GM21529 (cell line): Measurements from ENCODE around the gene DYRK3.
"Not testable (repeated sequence)": the region's sequence is repeated elsewhere in the genome, so short reads cannot be mapped to it uniquely, and the experiment has no call there.

Source experiments
- ATAC-seq: cut with Tn5 transposase; IDR thresholded peaks from one replicate; pipeline ENCODE4 v1.9.1; 2021; ENCODE audit not compliant: unreplicated experiment

Gene DYRK3

DNA sequence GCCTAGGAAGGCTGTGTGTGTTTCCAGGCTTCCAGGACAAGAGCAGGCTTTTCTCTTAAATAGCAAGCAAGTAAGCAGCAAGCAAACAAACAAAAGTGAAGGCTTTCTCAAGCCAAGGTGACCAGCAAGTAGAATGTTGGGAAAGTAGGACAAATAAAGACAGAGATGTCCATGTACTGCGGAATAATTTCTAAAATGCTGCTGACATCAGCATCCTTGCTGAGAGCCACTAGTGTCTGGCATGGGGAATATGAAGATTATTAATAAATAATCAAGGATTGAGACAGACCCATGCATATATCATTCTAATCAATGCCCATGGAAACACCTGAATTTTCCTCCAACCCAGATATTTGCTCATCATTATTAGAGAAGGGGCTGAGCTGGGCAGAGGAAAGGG, 6.4 kb upstream of the DYRK3 start:
- ATAC-seq: no peak

- no peak for ATAC-seq
These were observed 4.2 kb upstream of the DYRK3 start for GRCh38 chr1:206631085-206631509.

- ATAC-seq: no peak
These were observed 1.6 kb upstream of the DYRK3 start for GRCh38 chr1:206633708-206634121.

GRCh38 chr1:206634365-206635079, 814 bp upstream of the DYRK3 start:
- no peak for ATAC-seq

- ATAC-seq: peak; percentile 5
These were observed 626 bp downstream of the DYRK3 start for GRCh38 chr1:206635978-206636345.

DNA sequence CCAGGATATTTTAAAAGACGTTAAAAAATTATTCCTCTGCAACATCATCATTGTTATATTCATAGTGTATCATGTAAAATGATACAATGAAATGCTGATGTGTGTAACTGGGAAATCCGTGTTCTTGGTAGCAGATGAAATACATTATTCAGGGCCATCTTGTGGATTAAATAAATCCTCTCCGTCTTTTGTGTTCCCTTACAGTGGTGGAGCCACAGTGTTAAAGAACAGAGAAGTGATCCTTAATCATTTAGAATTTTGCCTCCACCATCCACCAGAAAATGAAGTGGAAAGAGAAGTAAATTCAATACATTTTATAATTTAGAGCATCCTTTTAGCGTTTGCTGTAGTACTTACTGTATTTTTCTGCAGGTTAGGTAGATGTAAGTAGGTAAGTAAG, 1.3 kb downstream of the DYRK3 start:
- ATAC-seq: no peak

- ATAC-seq: no peak
These were observed 2.3 kb downstream of the DYRK3 start for GRCh38 chr1:206637605-206638004.

DNA sequence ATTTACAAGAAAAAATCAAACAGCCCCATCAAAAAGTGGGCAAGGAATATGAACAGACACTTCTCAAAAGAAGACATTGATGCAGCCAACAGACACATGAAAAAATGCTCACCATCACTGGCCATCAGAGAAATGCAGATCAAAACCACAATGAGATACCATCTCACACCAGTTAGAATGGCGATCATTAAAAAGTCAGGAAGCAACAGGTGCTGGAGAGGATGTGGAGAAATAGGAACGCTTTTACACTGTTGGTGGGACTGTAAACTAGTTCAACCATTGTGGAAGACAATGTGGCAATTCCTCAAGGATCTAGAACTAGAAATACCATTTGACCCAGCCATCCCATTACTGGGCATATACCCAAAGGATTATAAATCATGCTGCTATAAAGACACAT, 6.7 kb downstream of the DYRK3 start:
- not testable (repeated sequence) for ATAC-seq

- ATAC-seq: no peak
These were observed 7.9 kb downstream of the DYRK3 start for GRCh38 chr1:206643118-206643698.

DNA sequence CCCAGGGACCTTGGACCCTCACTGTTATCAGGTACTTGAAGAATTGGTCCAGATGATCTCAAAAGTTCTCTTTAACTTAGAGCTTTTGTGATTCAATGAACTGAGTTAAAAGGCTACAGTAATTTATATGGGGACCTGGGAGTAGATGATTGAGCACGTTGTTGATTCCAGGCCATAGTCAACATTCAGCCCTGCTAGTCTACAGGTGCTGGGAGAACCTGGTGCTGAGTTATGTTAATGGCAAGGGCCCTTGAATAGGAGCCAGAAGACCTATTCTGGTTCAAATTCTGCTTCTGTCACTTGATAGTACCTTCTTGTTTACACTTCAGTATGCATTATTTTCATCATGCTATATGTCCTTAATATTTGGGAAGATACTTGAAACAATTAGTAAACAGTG, 11.2 kb downstream of the DYRK3 start:
- ATAC-seq: no peak

DNA sequence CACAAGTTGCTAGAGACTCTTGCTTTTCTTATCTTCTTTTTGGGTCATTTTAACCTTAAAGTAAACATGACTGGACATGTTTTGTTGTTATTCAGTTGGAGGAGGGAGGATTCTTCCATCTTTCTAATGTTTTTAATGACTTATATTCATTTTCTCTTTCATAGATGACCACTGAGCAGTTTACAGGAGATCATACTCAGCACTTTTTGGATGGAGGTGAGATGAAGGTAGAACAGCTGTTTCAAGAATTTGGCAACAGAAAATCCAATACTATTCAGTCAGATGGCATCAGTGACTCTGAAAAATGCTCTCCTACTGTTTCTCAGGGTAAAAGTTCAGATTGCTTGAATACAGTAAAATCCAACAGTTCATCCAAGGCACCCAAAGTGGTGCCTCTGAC, 11.9 kb downstream of the DYRK3 start:
- no peak for ATAC-seq

- ATAC-seq: no peak
These were observed 14.1 kb downstream of the DYRK3 start for GRCh38 chr1:206649261-206649921.

GRCh38 chr1:206651014-206651413, 15.7 kb downstream of the DYRK3 start:
- no peak for ATAC-seq

GRCh38 chr1:206651958-206652890, 16.9 kb downstream of the DYRK3 start:
- ATAC-seq: no peak

- no peak for ATAC-seq
These were observed 18.6 kb downstream of the DYRK3 start for GRCh38 chr1:206653715-206654459.

- ATAC-seq: no peak
These were observed 19.5 kb downstream of the DYRK3 start for GRCh38 chr1:206654828-206655227.

DNA sequence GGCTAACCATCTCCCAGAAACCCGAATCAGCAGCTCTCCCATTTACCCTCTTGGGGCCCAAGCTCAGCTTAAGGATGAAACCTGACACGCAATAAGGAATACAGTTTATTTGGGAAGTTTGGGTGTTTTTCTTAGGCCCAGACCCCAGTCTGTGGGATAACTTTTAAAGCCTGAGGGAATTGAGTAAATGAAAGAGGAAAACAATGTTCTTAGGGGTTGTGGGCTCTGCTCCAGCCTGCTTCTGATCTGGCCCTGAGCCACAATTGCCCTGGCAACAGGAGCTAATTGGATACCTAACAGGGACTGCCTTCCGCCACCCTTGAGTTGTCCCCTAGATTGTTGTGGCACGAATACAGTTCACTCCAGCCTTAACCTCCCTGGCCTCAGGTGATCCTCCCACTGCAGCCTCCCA, 20.1 kb downstream of the DYRK3 start:
- ATAC-seq: no peak

DNA sequence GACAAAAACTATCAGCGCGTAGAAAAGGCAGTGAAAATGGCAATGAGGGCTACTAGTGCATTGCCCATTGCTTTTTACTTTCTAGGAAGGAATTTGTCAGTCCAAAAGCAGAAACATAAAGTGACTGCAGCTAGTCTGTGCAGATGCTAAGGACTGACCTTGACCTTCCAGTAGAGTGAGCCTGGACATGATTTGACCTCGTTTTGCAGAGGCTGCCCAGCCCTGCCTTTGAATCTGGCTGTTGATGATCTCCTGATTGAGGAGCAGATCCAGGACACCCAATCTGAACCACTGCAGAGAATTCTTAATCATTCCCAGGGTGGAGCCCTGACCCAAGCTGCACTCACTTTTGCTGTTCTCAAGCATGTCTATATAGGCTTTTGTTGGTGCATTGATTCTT, 21.6 kb downstream of the DYRK3 start:
- ATAC-seq: no peak

- no peak for ATAC-seq
These were observed 22.4 kb downstream of the DYRK3 start for GRCh38 chr1:206657751-206658150.

DNA sequence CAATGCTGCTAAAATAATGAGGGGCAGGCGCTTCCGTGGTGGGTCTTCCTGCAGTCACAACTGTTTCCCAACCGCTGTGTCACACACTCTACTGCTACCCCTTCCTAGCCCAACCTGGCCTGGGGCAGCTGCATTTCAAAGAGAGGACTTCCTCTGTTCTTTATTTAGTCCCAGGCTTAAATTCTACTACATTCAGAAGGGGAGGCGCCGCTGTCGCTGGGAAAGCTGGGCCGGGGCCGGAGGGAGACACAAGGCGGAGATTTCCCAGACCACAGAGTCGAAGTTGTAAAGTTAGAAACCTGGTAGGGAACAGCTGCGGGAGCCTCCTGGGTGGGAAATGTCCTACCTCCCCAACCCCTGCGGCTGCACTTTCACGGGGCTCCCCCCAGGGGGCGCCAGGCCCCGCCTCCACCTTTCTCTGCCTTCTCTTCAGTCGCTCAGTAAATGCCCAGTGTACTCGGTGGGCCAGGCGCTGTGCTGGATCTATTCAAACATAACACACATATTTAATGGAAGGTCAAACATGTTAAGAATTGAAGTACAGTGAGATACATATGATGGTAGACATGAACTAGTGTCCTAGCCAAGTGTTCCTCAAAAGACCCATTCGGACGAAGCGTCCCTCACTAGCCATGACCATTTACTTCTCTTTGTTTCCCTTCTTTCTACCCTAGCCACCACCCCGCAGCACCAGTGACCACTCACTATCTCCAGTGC, 23.1 kb downstream of the DYRK3 start:
- ATAC-seq: no peak
